ENCODE results near the gene GCSAML.
"Not testable (repeated sequence)": the region's sequence is repeated elsewhere in the genome, so short reads cannot be mapped to it uniquely, and the experiment has no call there.

GCSAML gene

GRCh38 chr1:247548769-247549182 lies at the start of gene GCSAML:
Gene GCSAML, plus strand, starts transcription at chr1:247549134. Its CDS starts 58 bp downstream, at chr1:247549192.
- no peak for DNase-seq

- no peak for DNase-seq
These were observed 48.1 kb upstream of the GCSAML start for GRCh38 chr1:247500865-247501264.

GRCh38 chr1:247506831-247507230 lies 42.1 kb upstream of the GCSAML start:
- DNase-seq: no peak

- no peak for DNase-seq
These were observed 30.9 kb upstream of the GCSAML start for GRCh38 chr1:247517795-247518612.

GRCh38 chr1:247518613-247518891 lies 30.4 kb upstream of the GCSAML start:
- no peak for DNase-seq

GRCh38 chr1:247521886-247522285 lies 27.0 kb upstream of the GCSAML start:
- DNase-seq: not testable (repeated sequence)

- no peak for DNase-seq
These were observed 20.0 kb upstream of the GCSAML start for GRCh38 chr1:247528812-247529474.

GRCh38 chr1:247529771-247530355 lies 19.1 kb upstream of the GCSAML start:
- no peak for DNase-seq

- DNase-seq: no peak
These were observed 18.1 kb upstream of the GCSAML start for GRCh38 chr1:247530785-247531184.

GRCh38 chr1:247531937-247532336 lies 17.0 kb upstream of the GCSAML start:
- DNase-seq: no peak

GRCh38 chr1:247535402-247535801 lies 13.5 kb upstream of the GCSAML start:
- no peak for DNase-seq

- DNase-seq: no peak
These were observed 12.6 kb upstream of the GCSAML start, which contains the start of gene OR2C3 for GRCh38 chr1:247536340-247536739. Gene OR2C3, minus strand, starts transcription at chr1:247536440. Its CDS starts 3,929 bp downstream, at chr1:247532511.

- no peak for DNase-seq
These were observed 10.4 kb upstream of the GCSAML start for GRCh38 chr1:247538561-247538960.

- DNase-seq: no peak
These were observed 9.7 kb upstream of the GCSAML start for GRCh38 chr1:247539215-247539614.

- DNase-seq: no peak
These were observed 8.4 kb upstream of the GCSAML start for GRCh38 chr1:247540581-247540980.

GRCh38 chr1:247542811-247543210 lies 6.1 kb upstream of the GCSAML start:
- no peak for DNase-seq

- no peak for DNase-seq
These were observed 842 bp upstream of the GCSAML start for GRCh38 chr1:247548092-247548491.

GRCh38 chr1:247551721-247552120 lies 2.8 kb downstream of the GCSAML start:
- no peak for DNase-seq

GRCh38 chr1:247552231-247552630 lies 3.3 kb downstream of the GCSAML start:
- DNase-seq: no peak

- DNase-seq: no peak
These were observed 9.2 kb downstream of the GCSAML start for GRCh38 chr1:247557926-247558674.

- DNase-seq: no peak
These were observed 12.8 kb downstream of the GCSAML start for GRCh38 chr1:247561711-247562110.

GRCh38 chr1:247562198-247562597 lies 13.3 kb downstream of the GCSAML start:
- no peak for DNase-seq

- DNase-seq: no peak
These were observed 25.3 kb downstream of the GCSAML start for GRCh38 chr1:247574236-247574635.

Data from NCI-H187 treated with DMSO at 0.1 percent for 48 hours (cell line).